Measurements from ENCODE around the gene ANKMY2.
A peak's percentile ranks its signal among the peaks of the same experiment; 100 is the strongest.
"Not testable (repeated sequence)": the region's sequence is repeated elsewhere in the genome, so short reads cannot be mapped to it uniquely, and the experiment has no call there.

Gene ANKMY2

GRCh38 chr7:16636555-16637101 lies 8.9 kb downstream of the ANKMY2 start:
- Histone ChIP-seq H3K27ac (peak overlapping the region in 1 of 21 experiments; percentile 30), H3K4me3 (no peak overlapping the region)

GRCh38 chr7:16634271-16634738 lies 11.2 kb downstream of the ANKMY2 start:
- Histone ChIP-seq H3K4me3 (no peak overlapping the region), H3K27ac (peak overlapping the region in 1 of 21 experiments; percentile 8)

GRCh38 chr7:16630654-16631053 lies 14.9 kb downstream of the ANKMY2 start:
- Histone ChIP-seq H3K27ac (no peak overlapping the region), H3K4me3 (no peak overlapping the region)

GRCh38 chr7:16627236-16627635 lies 18.3 kb downstream of the ANKMY2 start:
- H3K27ac ChIP-seq: no peak overlapping the region

GRCh38 chr7:16626388-16626787 lies 19.2 kb downstream of the ANKMY2 start:
- Histone ChIP-seq H3K27ac (no peak overlapping the region), H3K4me3 (no peak overlapping the region)

More at GRCh38 chr7:16627236-16627635, 18.3 kb downstream of the ANKMY2 start:
- H3K4me3 ChIP-seq: no peak overlapping the region

- Histone ChIP-seq H3K4me3 (no peak overlapping the region), H3K27ac (no peak overlapping the region)
Measured at GRCh38 chr7:16619979-16620408, 25.6 kb downstream of the ANKMY2 start.

- H3K4me3 ChIP-seq: no peak overlapping the region
- H3K27ac ChIP-seq: no peak overlapping the region
Measured at GRCh38 chr7:16616542-16616941, 29.0 kb downstream of the ANKMY2 start.

- no peak overlapping the region for H3K4me3 ChIP-seq
- H3K27ac ChIP-seq: no peak overlapping the region
Measured at GRCh38 chr7:16616122-16616521, 29.4 kb downstream of the ANKMY2 start.

GRCh38 chr7:16615228-16615627 lies 30.3 kb downstream of the ANKMY2 start:
- no peak overlapping the region for H3K27ac ChIP-seq
- H3K4me3 ChIP-seq: no peak overlapping the region

GRCh38 chr7:16611711-16612110 lies 33.8 kb downstream of the ANKMY2 start:
- H3K4me3 ChIP-seq: no peak overlapping the region
- no peak overlapping the region for H3K27ac ChIP-seq

- no peak overlapping the region for H3K4me3 ChIP-seq
- H3K27ac ChIP-seq: no peak overlapping the region
Measured at GRCh38 chr7:16609842-16610450, 35.6 kb downstream of the ANKMY2 start.

- no peak overlapping the region for H3K27ac ChIP-seq
Measured at GRCh38 chr7:16606704-16607103, 38.9 kb downstream of the ANKMY2 start.

GRCh38 chr7:16604054-16604453 lies 41.5 kb downstream of the ANKMY2 start:
- Histone ChIP-seq H3K27ac (no peak overlapping the region), H3K4me3 (no peak overlapping the region)

More at GRCh38 chr7:16606704-16607103, 38.9 kb downstream of the ANKMY2 start:
- no peak overlapping the region for H3K4me3 ChIP-seq

GRCh38 chr7:16603633-16604032 lies 41.9 kb downstream of the ANKMY2 start:
- no peak overlapping the region for H3K4me3 ChIP-seq
- no peak overlapping the region for H3K27ac ChIP-seq

- H3K27ac ChIP-seq: no peak overlapping the region
- no peak overlapping the region for H3K4me3 ChIP-seq
Measured at GRCh38 chr7:16599860-16600259, 45.7 kb downstream of the ANKMY2 start.

GRCh38 chr7:16598015-16598414 lies 47.5 kb downstream of the ANKMY2 start:
- no peak overlapping the region for H3K27ac ChIP-seq
- no peak overlapping the region for H3K4me3 ChIP-seq

- not testable (repeated sequence) for H3K27ac ChIP-seq, H3K4me3 ChIP-seq
Measured at GRCh38 chr7:16595596-16595995, 50.0 kb downstream of the ANKMY2 start.

GRCh38 chr7:16594676-16595075 lies 50.9 kb downstream of the ANKMY2 start:
- H3K4me3 ChIP-seq: no peak overlapping the region

GRCh38 chr7:16594061-16594460 lies 51.5 kb downstream of the ANKMY2 start:
- Histone ChIP-seq H3K27ac (no peak overlapping the region), H3K4me3 (no peak overlapping the region)

More at GRCh38 chr7:16594676-16595075, 50.9 kb downstream of the ANKMY2 start:
- H3K27ac ChIP-seq: no peak overlapping the region

- H3K27ac ChIP-seq: no peak overlapping the region
Measured at GRCh38 chr7:16592395-16592794, 53.2 kb downstream of the ANKMY2 start.

GRCh38 chr7:16590424-16590823 lies 55.1 kb downstream of the ANKMY2 start:
- no peak overlapping the region for H3K27ac ChIP-seq
- no peak overlapping the region for H3K4me3 ChIP-seq

More at GRCh38 chr7:16592395-16592794, 53.2 kb downstream of the ANKMY2 start:
- H3K4me3 ChIP-seq: no peak overlapping the region

GRCh38 chr7:16589881-16590280 lies 55.7 kb downstream of the ANKMY2 start:
- H3K4me3 ChIP-seq: no peak overlapping the region
- no peak overlapping the region for H3K27ac ChIP-seq

All from skin epidermis (tissue), 12 donors.